DMS53 treated with DMSO at 0.1 percent for 48 hours (cell line): ENCODE measurements around the gene ARPIN.

Experiments
- DNase-seq: peaks from one replicate; lab custom pipeline; 2025; ENCODE audit not compliant: unreplicated experiment; lab: John Stamatoyannopoulos, UW

The ARPIN gene

DNA sequence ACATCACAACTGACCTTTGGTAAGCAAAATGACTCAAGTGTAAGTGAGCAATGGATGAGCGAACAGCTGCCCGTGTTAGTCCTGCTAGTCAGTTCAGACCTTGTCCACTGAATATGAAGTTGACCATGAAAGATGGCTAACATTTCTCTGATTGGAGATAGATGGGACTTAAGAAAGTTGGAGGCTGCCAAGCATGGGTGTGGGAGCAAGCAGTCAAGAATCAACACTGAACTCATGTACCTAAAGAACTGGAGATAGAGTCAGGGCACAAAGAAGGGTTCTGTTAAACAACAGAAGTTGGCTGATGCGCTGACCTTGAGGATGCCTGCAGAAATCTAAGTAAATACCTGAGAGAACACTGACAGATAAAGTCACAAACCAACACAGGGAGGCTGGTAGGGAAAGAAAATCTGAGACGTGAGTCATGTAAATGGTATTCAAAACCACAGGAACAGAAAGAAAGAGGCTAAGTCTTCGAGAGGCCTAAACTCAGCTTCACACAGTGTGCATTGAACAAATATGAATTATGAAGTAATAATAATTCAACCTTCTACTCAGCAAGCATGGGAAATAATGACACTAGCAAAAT is 67.4 kb downstream of the ARPIN start:
- DNase-seq, result no peak
